AG04450 (cell line): ENCODE data around the gene PALLD. TPM values are rescaled to one million over a fixed set of nuclear protein-coding genes. Genes with fewer than 3 reads are reported as not detected.
A peak's percentile ranks its signal among the peaks of the same experiment; 100 is the strongest.

Experiments
- CTCF ChIA-PET: fragments of 300-600, 350-600 bp; formaldehyde crosslinking; extraction: SDS; loops from one replicate; lab custom pipeline; 2022; ENCODE audit warnings: antibody characterized with exemption, inconsistent platforms; lab: Charles Lee
- POLR2A ChIA-PET: fragments of 350-600 bp; formaldehyde crosslinking; extraction: SDS; loops from one replicate; lab custom pipeline; 2021; ENCODE audit warnings: antibody characterized with exemption, inconsistent platforms; lab: Yijun Ruan, JAX
- DNase-seq: peaks from one replicate; pipeline ENCODE4 v3.0.0-alpha.2; 2011; ENCODE audit warnings: low read depth, low spot score
- H3K27ac ChIP-seq: one replicate; pipeline ENCODE4 v1.5.1; 2012; ENCODE audit warnings: low read depth, low read length, control low read depth
- H3K27me3 ChIP-seq: one replicate; pipeline ENCODE4 v1.6.0; 2012; ENCODE audit warnings: low read length; ENCODE audit not compliant: control insufficient read depth, insufficient read depth
- H3K4me3 ChIP-seq: 2 replicates; pipeline ENCODE4 v1.5.1; 2011; ENCODE audit warnings: mild to moderate bottlenecking, low read depth, low read length, control low read depth
- H3K9me3 ChIP-seq: 2 replicates; pipeline ENCODE4 v1.5.1; 2012; ENCODE audit warnings: low read length; ENCODE audit not compliant: control insufficient read depth, insufficient read depth
- CTCF ChIP-seq: IDR thresholded peaks from 2 replicates; pipeline ENCODE4 v1.5.1; 2011; ENCODE audit warnings: low read depth, low read length, control low read depth, inconsistent platforms
- polyA plus RNA-seq: library from polyadenylated mRNA; depleted of rRNA; stranded (reverse); fragments of >200 nt; gene quantifications from 2 replicates; pipeline ENCODE4 v1.2.3, GENCODE V29; 2011

The PALLD gene
- polyA plus RNA-seq, 1 experiment, result 159 TPM

DNA sequence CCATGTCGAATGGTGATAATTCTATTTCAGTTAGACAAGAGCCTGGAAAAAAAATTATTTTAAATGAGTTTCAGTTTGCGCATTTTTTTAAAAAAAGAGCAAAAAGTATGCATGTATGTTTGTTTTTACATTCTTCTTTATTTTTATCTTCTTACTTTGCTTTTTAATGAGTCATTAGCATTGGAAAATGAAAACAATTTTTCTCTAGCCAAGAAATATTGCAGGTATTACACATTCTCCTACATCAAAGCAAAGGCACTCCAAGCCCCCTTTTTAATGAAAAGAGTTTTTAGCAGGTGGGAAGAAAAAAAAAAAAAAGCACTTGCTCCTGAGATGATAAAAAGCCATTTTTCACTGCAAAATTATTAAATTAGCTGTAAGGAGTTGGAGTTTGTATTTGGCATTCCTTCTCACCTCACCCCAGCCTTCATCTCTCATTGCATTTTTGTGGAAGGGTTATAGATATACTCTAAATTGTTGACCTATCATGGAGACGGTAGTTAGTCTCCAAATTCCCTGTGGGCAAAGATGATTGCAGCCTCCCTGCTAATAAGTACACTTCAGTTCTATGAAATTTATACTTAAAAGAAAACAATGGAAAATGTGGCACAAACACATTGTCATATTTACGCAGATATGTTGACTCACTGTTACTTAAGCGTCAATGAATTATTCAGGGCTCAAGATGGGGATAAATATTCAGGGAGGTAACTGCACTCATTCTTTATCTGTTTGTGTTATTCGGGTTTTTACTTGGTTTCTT is 43.8 kb downstream of the PALLD start:
- no peak for TF ChIP-seq CTCF
- no peaks in the 10 kb centered on the region for H3K9me3 ChIP-seq
- no peaks in the 10 kb centered on the region for H3K27me3 ChIP-seq
- ChIA-PET CTCF (interaction anchor here (0.8 kb wide), 1 partner anchor 27 kb away, joined by 3 read pairs; no protein-coding TSS in a partner anchor), POLR2A (no interaction called here)
- H3K27ac ChIP-seq, result peak overlapping the region; percentile 73
- DNase-seq, result no peak
- H3K4me3 ChIP-seq, result peak overlapping the region; percentile 27

GRCh38 chr4:168541266-168541953 is 44.6 kb downstream of the PALLD start:
- no peak overlapping the region for H3K27ac ChIP-seq
- DNase-seq, result no peak
- POLR2A ChIA-PET, result no interaction called here
- H3K27me3 ChIP-seq, result no peaks in the 10 kb centered on the region
- no peaks in the 10 kb centered on the region for H3K9me3 ChIP-seq
- H3K4me3 ChIP-seq, result no peak overlapping the region
- CTCF ChIA-PET, result no interaction called here
- no peak for TF ChIP-seq CTCF

DNA sequence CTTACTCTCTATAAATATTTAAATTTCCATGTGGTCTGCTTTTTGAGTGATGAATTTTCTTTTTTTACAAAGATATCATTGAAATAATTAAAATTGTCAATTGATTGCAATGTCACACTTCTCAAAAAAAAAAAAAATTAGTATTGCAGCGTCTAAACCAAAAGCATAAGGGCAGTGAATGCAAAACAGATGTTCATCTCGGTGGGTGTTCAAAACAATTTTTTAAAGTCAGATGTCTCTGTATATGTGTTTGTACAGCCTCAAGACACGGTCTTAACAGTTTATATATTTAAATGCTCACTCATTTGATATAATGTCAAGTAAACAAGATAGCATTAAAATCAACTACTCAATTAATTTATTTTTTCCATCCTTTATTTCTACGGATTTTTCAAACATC is 52.3 kb downstream of the PALLD start:
- H3K27me3 ChIP-seq, result no peaks in the 10 kb centered on the region
- H3K4me3 ChIP-seq, result no peak overlapping the region
- no peaks in the 10 kb centered on the region for H3K9me3 ChIP-seq
- DNase-seq, result no peak
- TF ChIP-seq CTCF, result no peak
- ChIA-PET CTCF (no interaction called here), POLR2A (no interaction called here)
- H3K27ac ChIP-seq, result no peak overlapping the region

DNA sequence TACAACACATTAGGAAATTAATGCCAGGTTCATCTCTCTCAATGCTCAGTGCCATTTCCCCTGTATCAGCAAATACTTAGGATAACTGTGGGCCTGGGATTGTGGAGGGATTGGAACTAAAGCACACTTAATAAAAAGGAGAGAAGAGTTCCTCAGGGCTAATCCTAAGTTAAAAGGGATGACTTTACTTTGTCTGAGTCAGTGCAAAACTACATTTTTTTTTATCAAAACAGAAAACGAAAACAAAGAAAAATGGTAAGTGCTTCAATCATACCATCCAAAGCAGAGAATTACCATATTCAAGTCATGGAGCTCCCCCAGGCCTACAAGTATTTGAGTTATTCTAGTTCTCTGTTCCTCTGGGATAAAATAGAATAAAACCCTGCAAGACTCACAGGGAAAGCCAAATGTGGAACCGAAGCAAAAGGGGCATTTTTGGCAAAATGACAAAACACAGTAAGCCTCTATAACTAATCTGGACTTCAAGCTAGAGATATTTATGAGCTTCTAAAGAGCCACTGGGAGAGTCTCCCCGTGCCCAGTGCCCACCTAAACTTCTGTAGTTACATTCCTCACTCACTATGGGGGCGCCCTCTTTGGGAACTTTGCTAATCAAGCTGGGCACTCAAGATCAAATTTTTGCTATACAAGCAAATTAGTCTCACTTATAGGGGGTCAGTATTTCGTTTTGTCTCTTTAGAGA is 53.4 kb downstream of the PALLD start:
- POLR2A ChIA-PET, result interaction anchor here (0.5 kb wide), 1 partner anchor 253 kb away, joined by 5 read pairs; no protein-coding TSS in a partner anchor
- H3K9me3 ChIP-seq, result no peaks in the 10 kb centered on the region
- no peak for DNase-seq
- TF ChIP-seq CTCF, result no peak
- CTCF ChIA-PET, result interaction anchor here (1.9 kb wide), 1 partner anchor 36 kb away, joined by 8 read pairs; no protein-coding TSS in a partner anchor
- no peak overlapping the region for H3K27ac ChIP-seq
- H3K4me3 ChIP-seq, result no peak overlapping the region
- no peaks in the 10 kb centered on the region for H3K27me3 ChIP-seq
